IMR-90 (cell line): ENCODE results near the gene TEX48. TPM values are rescaled to one million over a fixed set of nuclear protein-coding genes. Genes with fewer than 3 reads are reported as not detected.

Source experiments
- ATAC-seq: fragments of 200-7000 bp; cut with Tn5 transposase; 2 replicates; pipeline ENCODE4 v1.9.1; 2020; ENCODE audit warnings: low read depth, mild to moderate bottlenecking, moderate library complexity
- BruUV-seq: library from RNA; stranded (reverse); fragments of 400-500 nt; replicated peaks from 2 replicates; lab custom pipeline; 2021; lab: Mats Ljungman, UMichigan
- CTCF ChIA-PET: fragments of 300-600 bp; formaldehyde crosslinking; extraction: SDS; loops from one replicate; lab custom pipeline; 2021; ENCODE audit warnings: antibody characterized with exemption; lab: Yijun Ruan, JAX
- POLR2A ChIA-PET: fragments of 300-600 bp; sonication (Branson Sonifier 250); formaldehyde crosslinking; loops from one replicate; lab custom pipeline; 2022; ENCODE audit warnings: antibody characterized with exemption; ENCODE audit not compliant: unreplicated experiment; lab: Charles Lee
- DNase-seq: peaks from one replicate; pipeline ENCODE4 v3.0.0; 2013
- H2AFZ ChIP-seq: replicated peaks from 2 replicates; pipeline ENCODE3; 2013; ENCODE audit warnings: low read length, mild to moderate bottlenecking; ENCODE audit not compliant: poor library complexity
- H2AK5ac ChIP-seq: 2 replicates; pipeline ENCODE4 v1.6.1; 2013; ENCODE audit warnings: low read depth, low read length, inconsistent platforms
- H2AK9ac ChIP-seq: replicated peaks from 2 replicates; pipeline ENCODE3; 2013; ENCODE audit warnings: mild to moderate bottlenecking, low read depth, low read length, moderate library complexity; ENCODE audit not compliant: poor library complexity
- H2BK120ac ChIP-seq: 2 replicates; pipeline ENCODE4 v1.6.1; 2013; ENCODE audit warnings: low read depth, low read length, inconsistent platforms
- H2BK15ac ChIP-seq: 3 replicates; pipeline ENCODE4 v1.6.1; 2013; ENCODE audit warnings: low read depth, low read length, inconsistent platforms
- H2BK20ac ChIP-seq: 2 replicates; pipeline ENCODE4 v1.6.1; 2013; ENCODE audit warnings: low read depth, mild to moderate bottlenecking, inconsistent platforms, low read length, moderate library complexity
- H2BK5ac ChIP-seq: 2 replicates; pipeline ENCODE4 v1.6.1; 2013; ENCODE audit warnings: mild to moderate bottlenecking, low read depth, low read length, inconsistent platforms; ENCODE audit not compliant: poor library complexity, severe bottlenecking
- H3K14ac ChIP-seq: replicated peaks from 2 replicates; pipeline ENCODE4 v1.6.1; 2013; ENCODE audit warnings: low read depth, low read length, inconsistent platforms
- H3K18ac ChIP-seq: 2 replicates; pipeline ENCODE4 v1.6.1; 2013; ENCODE audit warnings: low read depth, low read length, control low read depth
- H3K23ac ChIP-seq: 2 replicates; pipeline ENCODE4 v1.6.1; 2013; ENCODE audit warnings: low read depth, low read length, inconsistent platforms
- H3K27ac ChIP-seq: 2 replicates; pipeline ENCODE4 v1.5.1; 2013; ENCODE audit warnings: mild to moderate bottlenecking, control low read depth, low read length; ENCODE audit not compliant: insufficient read depth
- H3K27me3 ChIP-seq: 2 replicates; pipeline ENCODE4 v1.6.1; 2013; ENCODE audit warnings: low read length; ENCODE audit not compliant: control insufficient read depth, insufficient read depth
- H3K36me3 ChIP-seq: 2 replicates; pipeline ENCODE4 v1.6.1; 2013; ENCODE audit warnings: low read length, mixed read lengths; ENCODE audit not compliant: control insufficient read depth, insufficient read depth
- H3K4ac ChIP-seq: 2 replicates; pipeline ENCODE4 v1.6.1; 2013; ENCODE audit warnings: low read depth, low read length, inconsistent platforms
- H3K4me1 ChIP-seq: 2 replicates; pipeline ENCODE4 v1.6.1; 2013; ENCODE audit warnings: low read length, mixed read lengths; ENCODE audit not compliant: control insufficient read depth, insufficient read depth
- H3K4me2 ChIP-seq: 2 replicates; pipeline ENCODE4 v1.6.1; 2013; ENCODE audit warnings: low read depth, mild to moderate bottlenecking, control low read depth, low read length, moderate library complexity
- H3K4me3 ChIP-seq: 2 replicates; pipeline ENCODE4 v1.5.1; 2013; ENCODE audit warnings: low read depth, mild to moderate bottlenecking, control low read depth, low read length, moderate library complexity; ENCODE audit not compliant: insufficient read depth
- H3K56ac ChIP-seq: 2 replicates; pipeline ENCODE4 v1.6.1; 2013; ENCODE audit warnings: low read length, inconsistent platforms; ENCODE audit not compliant: insufficient read depth; ENCODE audit errors: extremely low read depth
- H3K79me1 ChIP-seq, 2 experiments: 2 replicates each; pipeline ENCODE4 v1.6.1; 2013; ENCODE audit warnings: low read length in 2 of 2, inconsistent platforms in 1 of 2, low read depth in 1 of 2
- H3K9ac ChIP-seq: 2 replicates; pipeline ENCODE4 v1.6.1; 2013; ENCODE audit warnings: low read depth, low read length, control low read depth
- H3K9me1 ChIP-seq: 2 replicates; pipeline ENCODE4 v1.6.1; 2013; ENCODE audit warnings: low read length, inconsistent platforms; ENCODE audit not compliant: insufficient read depth
- H3K9me3 ChIP-seq: 2 replicates; pipeline ENCODE4 v1.6.1; 2013; ENCODE audit warnings: low read length; ENCODE audit not compliant: control insufficient read depth, insufficient read depth
- H4K20me1 ChIP-seq: 2 replicates; pipeline ENCODE4 v1.6.1; 2013; ENCODE audit warnings: low read length, inconsistent platforms; ENCODE audit not compliant: insufficient read depth
- H4K5ac ChIP-seq: 2 replicates; pipeline ENCODE4 v1.6.1; 2013; ENCODE audit warnings: mild to moderate bottlenecking, low read depth, low read length, control low read depth
- H4K8ac ChIP-seq, 2 experiments: 2 replicates each; pipeline ENCODE4 v1.6.1; 2013; ENCODE audit warnings: low read depth in 2 of 2, low read length in 2 of 2, control low read depth in 1 of 2, inconsistent platforms in 1 of 2
- H4K91ac ChIP-seq: 2 replicates; pipeline ENCODE4 v1.6.1; 2013; ENCODE audit warnings: low read depth, low read length, inconsistent platforms; ENCODE audit not compliant: insufficient read depth
- BHLHE40 ChIP-seq: fragments of 150-350 bp; IDR thresholded peaks from 2 replicates; pipeline ENCODE4 v1.6.1; 2016; ENCODE audit warnings: mild to moderate bottlenecking, low read depth, low read length
- CEBPB ChIP-seq: IDR thresholded peaks from 2 replicates; pipeline ENCODE4 v1.6.1; 2012; ENCODE audit warnings: low read depth, low read length, improper control_type of control experiment
- CHD1 ChIP-seq: IDR thresholded peaks from 2 replicates; pipeline ENCODE4 v1.6.1; 2012; ENCODE audit warnings: low read depth, low read length, improper control_type of control experiment
- FOS ChIP-seq: fragments of 150-350 bp; IDR thresholded peaks from 2 replicates; pipeline ENCODE4 v1.6.1; 2016; ENCODE audit warnings: low read depth, low read length
- MAFK ChIP-seq: IDR thresholded peaks from 2 replicates; pipeline ENCODE4 v1.6.1; 2012; ENCODE audit warnings: low read depth, low read length, improper control_type of control experiment
- MAZ ChIP-seq: IDR thresholded peaks from 2 replicates; pipeline ENCODE4 v1.6.1; 2012; ENCODE audit warnings: low read depth, mild to moderate bottlenecking, low read length, improper control_type of control experiment, moderate library complexity, borderline replicate concordance
- MXI1 ChIP-seq: IDR thresholded peaks from 2 replicates; pipeline ENCODE4 v1.6.1; 2012; ENCODE audit warnings: low read depth, mild to moderate bottlenecking, low read length, moderate library complexity, borderline replicate concordance
- NFE2L2 ChIP-seq: fragments of 150-350 bp; IDR thresholded peaks from 2 replicates; pipeline ENCODE4 v1.6.1; 2016; ENCODE audit warnings: low read depth, mild to moderate bottlenecking, low read length
- POLR2A ChIP-seq: IDR thresholded peaks from 2 replicates; pipeline ENCODE4 v1.6.1; 2012; ENCODE audit warnings: mild to moderate bottlenecking, low read depth, low read length
- RAD21 ChIP-seq: IDR thresholded peaks from 2 replicates; pipeline ENCODE4 v1.6.1; 2012; ENCODE audit warnings: low read length, improper control_type of control experiment
- RCOR1 ChIP-seq: IDR thresholded peaks from 2 replicates; pipeline ENCODE4 v1.6.1; 2012; ENCODE audit warnings: mild to moderate bottlenecking, low read length, improper control_type of control experiment; ENCODE audit not compliant: insufficient replicate concordance
- SMC3 ChIP-seq: fragments of 150-350 bp; IDR thresholded peaks from 2 replicates; pipeline ENCODE4 v1.6.1; 2016; ENCODE audit warnings: low read depth, mild to moderate bottlenecking, antibody characterized with exemption, low read length, moderate library complexity
- WGBS, 2 experiments: methylation state at CpG; one replicate each; pipeline versions ENCODE4 v1.1.5 to v1.1.7; 2013; ENCODE audit warnings: missing lambda C conversion rate in 2 of 2; ENCODE audit not compliant: insufficient read length in 1 of 2; ENCODE audit errors: extremely low coverage in 2 of 2; 5-methylcytosine and 5-hydroxymethylcytosine counted together
- dilution Hi-C: fragments of 300-500 bp; cut with HindIII; formaldehyde crosslinking; loops from one replicate; pipeline ENCODE4 v1.14.3; 2018; ENCODE audit warnings: low sequenced_read_pairs; ENCODE audit not compliant: unreplicated experiment
- in situ Hi-C: fragments of 300-500 bp; cut with MboI; formaldehyde crosslinking; loops from 3 replicates; pipeline ENCODE4 v1.14.3; 2019; ENCODE audit warnings: low sequenced_read_pairs, inconsistent platforms, mixed read lengths
- intact Hi-C: fragments of 100-400 bp; cut with micrococcal nuclease; formaldehyde crosslinking; loops from 2 replicates; pipeline ENCODE4 v1.10.0; 2022
- polyA plus RNA-seq, 3 experiments: library from polyadenylated mRNA; depleted of rRNA; stranded (reverse); fragments of >200 nt; gene quantifications; 2 replicates each; pipeline ENCODE4 v1.2.3, GENCODE V29; 2012; ENCODE audit warnings: low replicate concordance in 1 of 3
- total RNA-seq: library from RNA; depleted of rRNA; stranded (reverse); fragments of >200 nt; gene quantifications from 2 replicates; pipeline ENCODE4 v1.2.3, GENCODE V29; 2012
- TF ChIP-seq, protein P1 (sequence below): fragments of 150-350 bp; IDR thresholded peaks from 2 replicates; pipeline ENCODE4 v1.6.1; 2016; ENCODE audit warnings: low read depth, mild to moderate bottlenecking, low read length, moderate library complexity, borderline replicate concordance
- TF ChIP-seq, protein P2 (sequence below): fragments of 150-350 bp; IDR thresholded peaks from 2 replicates; pipeline ENCODE4 v1.6.1; 2017; ENCODE audit warnings: mild to moderate bottlenecking, antibody characterized with exemption, low read length, low read depth
- TF ChIP-seq, protein P3 (sequence below): conservative IDR thresholded peaks from 2 replicates; pipeline ENCODE4 v1.5.1; 2012; ENCODE audit warnings: mild to moderate bottlenecking, low read depth, low read length, improper control_type of control experiment

TEX48 gene
- total and polyA plus RNA-seq, 2 of the 4 experiments (the other 2 are of a cell fraction), result not detected

DNA sequence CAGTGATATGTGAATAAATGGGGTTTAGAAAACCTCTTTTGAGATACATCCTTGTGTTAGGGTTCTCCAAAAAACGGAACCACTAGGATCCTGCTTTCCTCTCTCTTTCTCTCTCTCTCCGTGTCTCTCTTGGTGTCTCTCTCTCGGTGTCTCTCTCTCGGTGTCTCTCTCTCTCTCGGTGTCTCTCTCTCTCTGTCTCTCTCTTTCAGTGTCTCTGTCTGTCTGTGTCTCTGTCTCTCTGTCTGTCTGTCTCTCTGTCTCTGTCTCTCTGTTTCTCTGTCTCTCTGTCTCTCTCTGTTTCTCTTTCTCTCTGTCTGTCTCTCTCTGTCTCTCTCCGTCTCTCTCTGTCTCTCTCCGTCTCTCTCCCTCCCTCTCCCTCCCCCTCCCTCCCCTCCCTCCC is 7.8 kb upstream of the TEX48 start:
- H2AK9ac ChIP-seq, result no peak overlapping the region
- H3K4ac ChIP-seq, result peak overlapping the region; percentile 55; the same call in 1 of the 2 replicates
- H4K20me1 ChIP-seq, result no peaks in the 10 kb centered on the region
- in situ Hi-C loops, result no loop called here
- no peak overlapping the region for H2BK5ac ChIP-seq
- no peaks in the 10 kb centered on the region for H3K79me1 ChIP-seq
- DNase-seq, result no peak
- peak overlapping the region; percentile 50 for H4K91ac ChIP-seq
- H2BK120ac ChIP-seq, result peak overlapping the region; percentile 86; the same call in 1 of the 2 replicates
- CTCF ChIA-PET, result interaction anchor here (2.6 kb wide), 1 partner anchor 8 kb away, joined by 18 read pairs; the partner anchor contains the start of gene TEX48
- ATAC-seq, result no peak
- H4K8ac ChIP-seq, result 0 out of 4 replicates have a peak overlapping the region, but pooled peaks of 1 of the 2 experiments have one; percentile 3
- no peak overlapping the region for H3K4me2 ChIP-seq
- H3K23ac ChIP-seq, result no peak overlapping the region; the same call in 1 of the 2 replicates
- H3K9me1 ChIP-seq, result peaks cover 16% of the 10 kb centered on the region
- no peak overlapping the region for H3K4me3 ChIP-seq
- peak overlapping the region; percentile 47; the same call in 1 of the 2 replicates for H2BK20ac ChIP-seq
- H4K5ac ChIP-seq, result no peak overlapping the region
- no peaks in the 10 kb centered on the region for H3K27me3 ChIP-seq
- H3K4me1 ChIP-seq, result peaks cover 11% of the 10 kb centered on the region
- H3K9me3 ChIP-seq, result no peaks in the 10 kb centered on the region
- H3K36me3 ChIP-seq, result no peaks in the 10 kb centered on the region
- H2BK15ac ChIP-seq, result peak overlapping the region; percentile 57; the same call in 1 of the 3 replicates
- intact Hi-C loops, result no loop called here
- no peak overlapping the region for H3K27ac ChIP-seq
- BruUV-seq, result no TSS peak
- H3K18ac ChIP-seq, result no peak overlapping the region
- peak overlapping the region; percentile 40 for H2AK5ac ChIP-seq
- POLR2A ChIA-PET, result no interaction called here
- WGBS, 2 experiments, result 85% methylated on average over 3 of the region's 7 CpGs; no CpG with 5 or more reads in 1 of the 2 experiments
- H3K14ac ChIP-seq, result no peak overlapping the region
- H2AFZ ChIP-seq, result no peak overlapping the region
- no peak overlapping the region for H3K56ac ChIP-seq
- TF ChIP-seq RCOR1 (no peak), POLR2A (no peak), BHLHE40 (no peak), MAFK (no peak), MXI1 (no peak), SMC3 (no peak), MAZ (no peak), FOS (no peak), CHD1 (no peak), RAD21 (no peak), CEBPB (no peak), NFE2L2 (no peak)
- TF ChIP-seq, protein P1, sequence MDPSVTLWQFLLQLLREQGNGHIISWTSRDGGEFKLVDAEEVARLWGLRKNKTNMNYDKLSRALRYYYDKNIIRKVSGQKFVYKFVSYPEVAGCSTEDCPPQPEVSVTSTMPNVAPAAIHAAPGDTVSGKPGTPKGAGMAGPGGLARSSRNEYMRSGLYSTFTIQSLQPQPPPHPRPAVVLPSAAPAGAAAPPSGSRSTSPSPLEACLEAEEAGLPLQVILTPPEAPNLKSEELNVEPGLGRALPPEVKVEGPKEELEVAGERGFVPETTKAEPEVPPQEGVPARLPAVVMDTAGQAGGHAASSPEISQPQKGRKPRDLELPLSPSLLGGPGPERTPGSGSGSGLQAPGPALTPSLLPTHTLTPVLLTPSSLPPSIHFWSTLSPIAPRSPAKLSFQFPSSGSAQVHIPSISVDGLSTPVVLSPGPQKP, result no peak
- TF ChIP-seq, protein P2, sequence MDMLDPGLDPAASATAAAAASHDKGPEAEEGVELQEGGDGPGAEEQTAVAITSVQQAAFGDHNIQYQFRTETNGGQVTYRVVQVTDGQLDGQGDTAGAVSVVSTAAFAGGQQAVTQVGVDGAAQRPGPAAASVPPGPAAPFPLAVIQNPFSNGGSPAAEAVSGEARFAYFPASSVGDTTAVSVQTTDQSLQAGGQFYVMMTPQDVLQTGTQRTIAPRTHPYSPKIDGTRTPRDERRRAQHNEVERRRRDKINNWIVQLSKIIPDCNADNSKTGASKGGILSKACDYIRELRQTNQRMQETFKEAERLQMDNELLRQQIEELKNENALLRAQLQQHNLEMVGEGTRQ, result no peak
- TF ChIP-seq, protein P3, sequence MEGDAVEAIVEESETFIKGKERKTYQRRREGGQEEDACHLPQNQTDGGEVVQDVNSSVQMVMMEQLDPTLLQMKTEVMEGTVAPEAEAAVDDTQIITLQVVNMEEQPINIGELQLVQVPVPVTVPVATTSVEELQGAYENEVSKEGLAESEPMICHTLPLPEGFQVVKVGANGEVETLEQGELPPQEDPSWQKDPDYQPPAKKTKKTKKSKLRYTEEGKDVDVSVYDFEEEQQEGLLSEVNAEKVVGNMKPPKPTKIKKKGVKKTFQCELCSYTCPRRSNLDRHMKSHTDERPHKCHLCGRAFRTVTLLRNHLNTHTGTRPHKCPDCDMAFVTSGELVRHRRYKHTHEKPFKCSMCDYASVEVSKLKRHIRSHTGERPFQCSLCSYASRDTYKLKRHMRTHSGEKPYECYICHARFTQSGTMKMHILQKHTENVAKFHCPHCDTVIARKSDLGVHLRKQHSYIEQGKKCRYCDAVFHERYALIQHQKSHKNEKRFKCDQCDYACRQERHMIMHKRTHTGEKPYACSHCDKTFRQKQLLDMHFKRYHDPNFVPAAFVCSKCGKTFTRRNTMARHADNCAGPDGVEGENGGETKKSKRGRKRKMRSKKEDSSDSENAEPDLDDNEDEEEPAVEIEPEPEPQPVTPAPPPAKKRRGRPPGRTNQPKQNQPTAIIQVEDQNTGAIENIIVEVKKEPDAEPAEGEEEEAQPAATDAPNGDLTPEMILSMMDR, result no peak
- dilution Hi-C loops, result no loop called here
- no peak overlapping the region for H3K9ac ChIP-seq
